SU-DHL-6 (cell line): ENCODE measurements around the gene ADSS1.

Experiments
- H2AFZ ChIP-seq: fragments of 200-600 bp; sonication (generic); 2 replicates; pipeline ENCODE4 v1.6.1; 2014; ENCODE audit warnings: low read depth, mild to moderate bottlenecking, moderate library complexity, mixed read lengths, antibody characterized with exemption, low read length; ENCODE audit not compliant: severe bottlenecking
- H3F3A ChIP-seq: fragments of 200-600 bp; shearing (Covaris generic); 2 replicates; pipeline ENCODE4 v1.6.0; 2016; ENCODE audit warnings: antibody characterized with exemption, mild to moderate bottlenecking; ENCODE audit not compliant: insufficient read depth
- H3K27ac ChIP-seq: fragments of 200-600 bp; sonication (generic); 2 replicates; pipeline ENCODE4 v1.5.1; 2016; ENCODE audit warnings: low read depth, mild to moderate bottlenecking, low read length, moderate library complexity, mixed read lengths
- H3K27me3 ChIP-seq: fragments of 200-600 bp; sonication (generic), shearing (Covaris generic); 2 replicates; pipeline ENCODE4 v1.6.0; 2014; ENCODE audit warnings: mild to moderate bottlenecking, low read length
- H3K36me3 ChIP-seq: fragments of 200-600 bp; sonication (generic); 2 replicates; pipeline ENCODE4 v1.6.1; 2014; ENCODE audit warnings: mild to moderate bottlenecking, low read length, mixed read lengths
- H3K4me2 ChIP-seq: fragments of 300-600, 200-600 bp; shearing (Covaris generic), sonication (generic); 2 replicates; pipeline ENCODE4 v1.6.0; 2014; ENCODE audit warnings: low read length, low read depth, mild to moderate bottlenecking; ENCODE audit not compliant: poor library complexity, severe bottlenecking
- H3K4me3 ChIP-seq: fragments of 200-600 bp; sonication (generic); 2 replicates; pipeline ENCODE4 v1.5.1; 2014; ENCODE audit warnings: antibody characterized with exemption, low read length, mild to moderate bottlenecking, mixed read lengths; ENCODE audit not compliant: insufficient read depth, poor library complexity, severe bottlenecking
- H3K79me2 ChIP-seq: fragments of 200-600 bp; sonication (generic); 2 replicates; pipeline ENCODE4 v1.6.1; 2014; ENCODE audit warnings: mild to moderate bottlenecking, low read length, moderate library complexity; ENCODE audit not compliant: insufficient read depth
- H3K9ac ChIP-seq: fragments of 200-600 bp; sonication (generic); 2 replicates; pipeline ENCODE4 v1.7.0; 2014; ENCODE audit warnings: mild to moderate bottlenecking, low read length
- H3K9me2 ChIP-seq: fragments of 200-600 bp; sonication (generic); replicated peaks from 2 replicates; pipeline ENCODE4 v1.6.1; 2014; ENCODE audit warnings: low read length; ENCODE audit not compliant: insufficient read depth
- H3K9me3 ChIP-seq: fragments of 200-600 bp; sonication (generic); 2 replicates; pipeline ENCODE4 v1.6.1; 2014; ENCODE audit warnings: low read length, mixed read lengths; ENCODE audit not compliant: insufficient read depth
- H4K20me1 ChIP-seq: fragments of 200-600 bp; sonication (generic); 2 replicates; pipeline ENCODE4 v1.6.1; 2014; ENCODE audit warnings: low read depth, mild to moderate bottlenecking, antibody characterized with exemption, low read length, moderate library complexity, mixed read lengths
- EZH2phosphoT487 ChIP-seq: fragments of 200-600 bp; sonication (generic), shearing (Covaris generic); conservative IDR thresholded peaks from 2 replicates; pipeline ENCODE4 v1.6.1; 2018; ENCODE audit warnings: mild to moderate bottlenecking, antibody characterized with exemption, low read length, moderate library complexity, mixed read lengths
- TF ChIP-seq, protein P1 (sequence below): fragments of 200-600 bp; sonication (generic); IDR thresholded peaks from one replicate; pipeline ENCODE4 v1.5.1; 2017; ENCODE audit warnings: antibody characterized with exemption, mild to moderate bottlenecking, low read length, moderate library complexity; ENCODE audit not compliant: insufficient read depth, poor library complexity, severe bottlenecking

ADSS1 gene

DNA sequence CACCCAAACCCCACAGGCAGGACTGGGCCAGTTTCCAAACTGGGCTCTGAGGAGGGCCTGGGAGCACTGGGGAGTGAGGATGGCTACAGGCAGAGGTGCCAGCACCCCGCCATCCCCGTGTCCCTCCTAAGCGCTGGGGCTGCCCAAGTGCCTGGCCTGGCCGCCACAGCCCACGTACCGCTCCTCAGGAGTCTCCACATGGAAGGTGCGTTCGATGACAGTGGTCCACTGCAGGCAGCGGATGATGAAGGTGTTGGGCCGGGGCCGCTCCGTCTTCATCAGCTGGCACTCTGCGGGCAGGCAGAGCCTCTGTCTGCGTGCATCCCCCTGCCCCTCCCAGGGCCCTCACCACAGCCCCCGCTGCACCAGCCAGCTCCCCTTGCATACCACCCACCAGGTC lies 52.5 kb downstream of the ADSS1 start:
- Histone ChIP-seq H3K9me3 (no peaks in the 10 kb centered on the region), H3K27me3 (no peaks in the 10 kb centered on the region), H2AFZ (no peak overlapping the region), H4K20me1 (no peaks in the 10 kb centered on the region), H3K36me3 (0 out of 2 replicates have a peak, but pooled peaks cover 3% of the 10 kb centered on the region), H3K4me3 (no peak overlapping the region), H3K79me2 (no peaks in the 10 kb centered on the region), H3F3A (no peaks in the 10 kb centered on the region), H3K27ac (no peak overlapping the region), H3K9ac (no peak overlapping the region), H3K9me2 (no peaks in the 10 kb centered on the region), H3K4me2 (no peak overlapping the region)
- TF ChIP-seq, protein P1, sequence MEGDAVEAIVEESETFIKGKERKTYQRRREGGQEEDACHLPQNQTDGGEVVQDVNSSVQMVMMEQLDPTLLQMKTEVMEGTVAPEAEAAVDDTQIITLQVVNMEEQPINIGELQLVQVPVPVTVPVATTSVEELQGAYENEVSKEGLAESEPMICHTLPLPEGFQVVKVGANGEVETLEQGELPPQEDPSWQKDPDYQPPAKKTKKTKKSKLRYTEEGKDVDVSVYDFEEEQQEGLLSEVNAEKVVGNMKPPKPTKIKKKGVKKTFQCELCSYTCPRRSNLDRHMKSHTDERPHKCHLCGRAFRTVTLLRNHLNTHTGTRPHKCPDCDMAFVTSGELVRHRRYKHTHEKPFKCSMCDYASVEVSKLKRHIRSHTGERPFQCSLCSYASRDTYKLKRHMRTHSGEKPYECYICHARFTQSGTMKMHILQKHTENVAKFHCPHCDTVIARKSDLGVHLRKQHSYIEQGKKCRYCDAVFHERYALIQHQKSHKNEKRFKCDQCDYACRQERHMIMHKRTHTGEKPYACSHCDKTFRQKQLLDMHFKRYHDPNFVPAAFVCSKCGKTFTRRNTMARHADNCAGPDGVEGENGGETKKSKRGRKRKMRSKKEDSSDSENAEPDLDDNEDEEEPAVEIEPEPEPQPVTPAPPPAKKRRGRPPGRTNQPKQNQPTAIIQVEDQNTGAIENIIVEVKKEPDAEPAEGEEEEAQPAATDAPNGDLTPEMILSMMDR: no peak
- no peak for TF ChIP-seq EZH2phosphoT487

DNA sequence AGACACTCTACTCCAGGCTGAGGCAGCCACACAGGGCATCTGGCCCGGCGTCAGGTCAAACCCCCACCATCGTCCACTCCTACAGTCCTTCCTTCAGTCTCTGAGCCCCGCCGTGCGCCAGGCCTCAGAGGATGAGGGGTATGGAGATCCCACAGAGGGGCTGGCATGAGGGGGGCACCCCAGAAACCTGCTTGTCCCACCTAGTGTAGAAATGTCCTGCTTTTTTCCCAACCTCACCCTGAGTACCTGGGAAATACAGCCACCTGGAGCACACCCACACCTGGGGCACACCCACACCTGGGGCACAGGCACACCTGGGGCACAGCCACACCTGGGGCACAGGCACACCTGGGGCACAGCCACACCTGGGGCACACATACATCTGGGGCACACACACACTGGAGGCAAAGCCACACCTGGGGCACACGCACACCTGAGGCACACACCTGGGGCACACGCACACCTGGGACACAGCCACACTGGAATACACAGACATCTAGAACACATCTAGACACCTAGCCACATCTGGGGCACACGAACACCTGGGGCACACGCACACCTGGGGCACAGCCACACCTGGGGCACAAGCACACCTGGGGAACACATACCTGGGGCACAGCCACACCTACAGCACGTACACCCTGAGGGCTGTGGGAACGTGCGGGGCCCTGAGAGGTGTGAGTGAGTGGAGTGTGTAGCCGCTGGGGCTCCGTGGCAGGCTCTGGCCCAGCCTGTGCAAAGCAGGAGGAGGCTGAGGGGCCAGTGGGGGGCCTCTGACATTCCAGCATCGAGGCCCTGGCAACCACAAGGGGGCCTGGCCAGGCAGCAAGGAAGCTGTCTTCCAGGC lies 53.2 kb downstream of the ADSS1 start:
- no peaks in the 10 kb centered on the region for H3K27me3 ChIP-seq
- no peaks in the 10 kb centered on the region for H3K9me2 ChIP-seq
- no peak overlapping the region for H2AFZ ChIP-seq
- H4K20me1 ChIP-seq: no peaks in the 10 kb centered on the region
- no peak overlapping the region for H3K9ac ChIP-seq
- no peak overlapping the region for H3K4me2 ChIP-seq
- TF ChIP-seq, protein P1: no peak
- no peak for TF ChIP-seq EZH2phosphoT487
- H3F3A ChIP-seq: no peaks in the 10 kb centered on the region
- no peak overlapping the region for H3K27ac ChIP-seq
- H3K4me3 ChIP-seq: no peak overlapping the region
- no peaks in the 10 kb centered on the region for H3K79me2 ChIP-seq
- H3K36me3 ChIP-seq: no peaks in the 10 kb centered on the region
- H3K9me3 ChIP-seq: no peaks in the 10 kb centered on the region

DNA sequence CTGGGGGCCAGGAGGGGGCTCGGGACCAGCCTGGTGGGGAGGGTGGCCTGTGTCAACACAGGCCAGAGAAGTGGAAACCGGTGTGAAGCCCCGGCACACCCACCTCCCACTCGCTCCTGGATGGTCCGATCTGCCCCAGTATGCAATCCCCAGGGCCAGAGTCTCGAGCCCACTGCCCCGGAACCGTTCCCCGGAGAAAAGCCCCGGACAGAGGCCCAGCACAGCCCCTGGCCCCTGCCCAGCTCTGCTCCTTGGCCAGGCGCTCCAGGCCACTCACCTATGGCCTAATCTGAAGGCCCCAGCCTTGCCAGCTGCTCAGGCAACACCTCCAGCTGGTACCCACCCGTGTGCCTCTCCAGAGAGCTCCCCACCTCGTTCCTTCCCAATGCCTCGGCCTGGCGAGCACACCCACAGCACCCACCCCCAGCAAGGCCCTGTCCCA lies 53.8 kb downstream of the ADSS1 start:
- H3K27ac ChIP-seq: no peak overlapping the region
- TF ChIP-seq, protein P1: no peak
- no peak for TF ChIP-seq EZH2phosphoT487
- no peak overlapping the region for H3K9ac ChIP-seq

More for the DNA sequence above, 53.8 kb downstream of the ADSS1 start:
- Histone ChIP-seq H4K20me1 (no peaks in the 10 kb centered on the region), H2AFZ (no peak overlapping the region), H3K36me3 (no peaks in the 10 kb centered on the region), H3K4me2 (no peak overlapping the region), H3K27me3 (no peaks in the 10 kb centered on the region), H3K9me2 (no peaks in the 10 kb centered on the region), H3F3A (no peaks in the 10 kb centered on the region), H3K9me3 (no peaks in the 10 kb centered on the region), H3K4me3 (no peak overlapping the region), H3K79me2 (no peaks in the 10 kb centered on the region)
